Neuron (in vitro differentiated cells): ENCODE measurements around the gene ITGA2.

Source experiments
- H2AFZ ChIP-seq: one replicate; pipeline ENCODE4 v1.6.1; 2013; ENCODE audit warnings: low read depth, mild to moderate bottlenecking, inconsistent platforms, low read length, moderate library complexity
- H3K27me3 ChIP-seq: one replicate; pipeline ENCODE4 v1.6.1; 2013; ENCODE audit warnings: low read length; ENCODE audit not compliant: insufficient read depth
- H3K36me3 ChIP-seq: one replicate; pipeline ENCODE4 v1.6.1; 2013; ENCODE audit warnings: low read length; ENCODE audit not compliant: insufficient read depth
- H3K4me1 ChIP-seq: one replicate; pipeline ENCODE4 v1.6.1; 2013; ENCODE audit warnings: low read length; ENCODE audit not compliant: insufficient read depth
- H3K4me3 ChIP-seq: 2 replicates; pipeline ENCODE4 v1.5.1; 2013; ENCODE audit warnings: mild to moderate bottlenecking, low read length, moderate library complexity
- H3K9me3 ChIP-seq: one replicate; pipeline ENCODE4 v1.6.1; 2013; ENCODE audit warnings: low read length

Gene ITGA2

DNA sequence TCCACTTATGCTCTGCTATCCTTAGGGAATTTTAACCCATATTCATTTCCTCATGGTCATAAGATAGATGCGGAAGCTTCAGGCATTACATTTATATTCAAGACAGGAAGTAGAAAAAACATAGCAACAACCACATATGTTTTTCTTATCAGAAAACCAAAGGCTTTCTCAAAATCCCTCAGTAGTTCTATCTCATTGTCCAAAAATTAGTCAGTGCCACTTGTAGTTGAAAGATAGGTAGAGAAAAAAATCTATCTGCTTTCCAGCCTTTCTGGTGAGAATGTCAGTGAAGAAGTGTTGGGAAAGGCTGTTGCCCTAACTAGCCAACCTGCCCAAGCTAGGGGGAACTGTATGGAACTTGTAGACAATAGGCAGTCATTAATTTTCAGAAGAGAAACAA is 143.9 kb downstream of the ITGA2 start:
- Histone ChIP-seq H3K9me3 (no peaks in the 10 kb centered on the region), H2AFZ (no peak overlapping the region), H3K4me1 (no peaks in the 10 kb centered on the region), H3K27me3 (no peaks in the 10 kb centered on the region), H3K4me3 (no peak overlapping the region), H3K36me3 (no peaks in the 10 kb centered on the region)
